Right cardiac atrium (tissue), 5 donors: ENCODE results near the gene NKD2. TPM values are rescaled to one million over a fixed set of nuclear protein-coding genes. Genes with fewer than 3 reads are reported as not detected.
"Not testable (repeated sequence)": the region's sequence is repeated elsewhere in the genome, so short reads cannot be mapped to it uniquely, and the experiment has no call there.

Experiments
- ATAC-seq, 2 donors: fragments of 200-7000 bp; cut with Tn5 transposase; one replicate each; pipeline versions ENCODE4 v1.8.0 to v1.9.1; 2020; ENCODE audit warnings: moderate library complexity in 2 of 2, mild to moderate bottlenecking in 1 of 2
- DNase-seq, 3 donors: peaks; one replicate each; pipeline ENCODE4 v3.0.0-alpha.2; 2020
- H3K27ac ChIP-seq: one replicate; pipeline ENCODE4 v1.5.1; 2013; ENCODE audit warnings: mild to moderate bottlenecking, low read length, control low read depth, moderate library complexity
- H3K27me3 ChIP-seq: one replicate; pipeline ENCODE4 v1.6.1; 2013; ENCODE audit not compliant: control insufficient read depth, insufficient read depth
- H3K4me1 ChIP-seq: one replicate; pipeline ENCODE4 v1.6.1; 2013; ENCODE audit warnings: low read length; ENCODE audit not compliant: control insufficient read depth, insufficient read depth
- H3K4me3 ChIP-seq: one replicate; pipeline ENCODE4 v1.5.1; 2013; ENCODE audit warnings: low read length, control low read depth
- H3K9me3 ChIP-seq: one replicate; pipeline ENCODE4 v1.6.1; 2013; ENCODE audit warnings: low read length; ENCODE audit not compliant: control insufficient read depth
- WGBS: extraction: QIAGEN DNeasy Blood & Tissue Kit; methylation state at CpG from one replicate; pipeline ENCODE4 v1.1.7; 2013; 5-methylcytosine and 5-hydroxymethylcytosine counted together
- intact Hi-C, 4 donors: fragments of 100-400 bp; cut with DNase I; formaldehyde crosslinking; loops; one replicate each; pipeline versions ENCODE4 v1.11.0 to v1.14.0; 2022 to 2023
- polyA plus RNA-seq: library from polyadenylated mRNA; stranded (reverse); fragments of 200-250 nt; gene quantifications from one replicate; pipeline ENCODE4 v1.2.3, GENCODE V29; 2013
- total RNA-seq, 4 donors: library from RNA; stranded (reverse); fragmentation: NEBNext Ultra II Directional; extraction: Animal tissue kit (Norgen Biotek cat#: 25700); gene quantifications; one replicate each; pipeline ENCODE4 v1.2.1, GENCODE V29; 2021
- donor health status: healthy with polysubstance abuse.
- donor health status: DM: no; HTN: yes; CAD: no.
- donor health status: DM: no; HTN: no; CAD: no.
- donor health status: DM: no; HTN: yes; CAD: no; lungs with severe emphysema.
- donor health status: DM: yes; HTN: yes; CAD: no.

The NKD2 gene
- total and polyA plus RNA-seq, 5 donors = 1.9 to 8.6 (median 2.6) TPM

GRCh38 chr5:1021136-1021968 lies 12.8 kb downstream of the NKD2 start:
- no peaks in the 10 kb centered on the region for H3K4me1 ChIP-seq
- WGBS = 66% methylated on average over 29 of the region's 29 CpGs
- H3K27me3 ChIP-seq = no peaks in the 10 kb centered on the region
- intact Hi-C loops = no loop called here
- no peak overlapping the region for H3K27ac ChIP-seq
- DNase-seq = peak in 2 of 3 donors; percentile 6 to 22
- no peak overlapping the region for H3K4me3 ChIP-seq
- no peak for ATAC-seq
- H3K9me3 ChIP-seq = no peaks in the 10 kb centered on the region

DNA sequence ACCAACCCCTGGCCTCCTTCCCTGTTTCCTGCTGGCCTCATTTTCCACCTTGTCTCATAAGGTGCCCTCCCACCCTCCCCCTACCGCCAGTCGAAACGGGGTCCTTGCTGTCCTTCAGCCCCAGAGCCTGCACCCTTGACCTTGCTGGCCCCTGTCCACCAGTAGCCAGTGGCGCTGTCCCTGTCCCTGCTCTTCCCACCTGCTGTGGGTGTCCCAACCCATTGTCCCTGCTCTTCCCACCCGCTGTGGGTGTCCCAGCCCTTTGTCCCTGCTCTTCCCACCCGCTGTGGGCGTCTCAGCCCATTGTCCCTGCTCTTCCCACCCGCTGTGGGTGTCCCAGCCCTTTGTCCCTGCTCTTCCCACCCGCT lies 13.4 kb downstream of the NKD2 start:
- H3K4me3 ChIP-seq, H3K27ac ChIP-seq, H3K27me3 ChIP-seq, H3K4me1 ChIP-seq, ATAC-seq, intact Hi-C loops, H3K9me3 ChIP-seq: not testable (repeated sequence)
- 75% methylated on average over 8 of the region's 9 CpGs for WGBS
- DNase-seq = peak in 1 of 3 donors; percentile 10

DNA sequence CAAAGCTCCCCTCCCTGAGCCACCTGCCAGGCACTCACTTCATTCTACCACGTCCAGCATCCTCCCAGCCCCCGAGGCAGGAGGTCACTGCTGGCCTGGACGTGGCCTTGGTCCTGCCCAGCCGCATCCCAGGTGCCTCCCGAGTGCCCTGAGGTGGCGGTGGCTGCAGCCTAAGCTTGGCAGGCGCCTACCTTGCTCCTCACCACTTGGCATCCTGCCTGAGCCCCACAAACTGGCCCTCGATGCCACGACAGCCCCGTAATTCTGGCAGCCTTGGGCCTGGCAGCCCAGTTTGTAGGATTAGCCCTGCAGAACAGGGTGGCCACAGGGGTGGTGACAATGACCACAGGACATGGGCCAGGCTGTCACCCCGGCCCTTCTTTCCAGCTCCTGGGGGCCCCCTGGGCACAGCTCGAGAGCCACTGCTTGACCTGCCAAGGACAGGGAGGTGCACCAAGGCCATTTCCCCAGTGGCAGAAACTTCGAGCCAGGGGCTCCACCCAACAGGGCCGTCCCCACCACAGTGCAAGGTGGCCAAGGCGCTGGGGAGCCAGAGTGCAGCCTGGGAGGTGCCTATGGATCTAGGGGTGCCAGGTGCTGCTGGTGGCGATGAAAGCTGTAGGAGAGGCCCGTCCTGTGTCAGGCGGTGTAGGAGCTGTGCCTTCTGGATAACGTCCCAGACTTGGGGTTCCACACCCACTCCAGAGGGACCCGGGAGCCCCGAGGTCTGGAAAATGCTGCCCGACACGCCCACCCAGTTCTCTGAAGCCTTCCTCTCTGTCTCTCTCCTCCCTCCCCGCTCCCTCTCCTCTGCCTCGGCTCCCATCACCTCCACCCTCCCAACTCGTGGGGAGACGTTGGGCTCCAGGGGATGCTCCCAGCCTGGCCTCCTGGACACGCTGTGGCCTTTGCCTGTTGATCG lies 18.4 kb downstream of the NKD2 start:
- intact Hi-C loops = no loop called here
- peak; percentile 36 to 59 for ATAC-seq
- H3K27ac ChIP-seq = no peak overlapping the region
- no peaks in the 10 kb centered on the region for H3K9me3 ChIP-seq
- H3K4me1 ChIP-seq = no peaks in the 10 kb centered on the region
- H3K27me3 ChIP-seq = no peaks in the 10 kb centered on the region
- H3K4me3 ChIP-seq = no peak overlapping the region
- peak; percentile 30 to 73 (median 57) for DNase-seq
- 74% methylated on average over 29 of the region's 29 CpGs for WGBS

GRCh38 chr5:1027631-1028441 lies 19.2 kb downstream of the NKD2 start:
- intact Hi-C loops = no loop called here
- Histone ChIP-seq H3K27ac (no peak overlapping the region), H3K4me1 (no peaks in the 10 kb centered on the region), H3K4me3 (no peak overlapping the region), H3K27me3 (no peaks in the 10 kb centered on the region), H3K9me3 (no peaks in the 10 kb centered on the region)
- DNase-seq (peak; percentile 18 to 47 (median 42)), ATAC-seq (peak in 1 of 2 donors; percentile 32)
- 87% methylated on average over 40 of the region's 40 CpGs for WGBS

GRCh38 chr5:1028481-1029281 lies 20.1 kb downstream of the NKD2 start:
- no peak overlapping the region for H3K27ac ChIP-seq
- no peak overlapping the region for H3K4me3 ChIP-seq
- no peaks in the 10 kb centered on the region for H3K4me1 ChIP-seq
- H3K9me3 ChIP-seq = no peaks in the 10 kb centered on the region
- WGBS = 76% methylated on average over 26 of the region's 26 CpGs
- peak in 1 of 2 donors; percentile 16 for ATAC-seq
- no peaks in the 10 kb centered on the region for H3K27me3 ChIP-seq
- intact Hi-C loops = no loop called here
- DNase-seq = peak; percentile 10 to 50 (median 36)

DNA sequence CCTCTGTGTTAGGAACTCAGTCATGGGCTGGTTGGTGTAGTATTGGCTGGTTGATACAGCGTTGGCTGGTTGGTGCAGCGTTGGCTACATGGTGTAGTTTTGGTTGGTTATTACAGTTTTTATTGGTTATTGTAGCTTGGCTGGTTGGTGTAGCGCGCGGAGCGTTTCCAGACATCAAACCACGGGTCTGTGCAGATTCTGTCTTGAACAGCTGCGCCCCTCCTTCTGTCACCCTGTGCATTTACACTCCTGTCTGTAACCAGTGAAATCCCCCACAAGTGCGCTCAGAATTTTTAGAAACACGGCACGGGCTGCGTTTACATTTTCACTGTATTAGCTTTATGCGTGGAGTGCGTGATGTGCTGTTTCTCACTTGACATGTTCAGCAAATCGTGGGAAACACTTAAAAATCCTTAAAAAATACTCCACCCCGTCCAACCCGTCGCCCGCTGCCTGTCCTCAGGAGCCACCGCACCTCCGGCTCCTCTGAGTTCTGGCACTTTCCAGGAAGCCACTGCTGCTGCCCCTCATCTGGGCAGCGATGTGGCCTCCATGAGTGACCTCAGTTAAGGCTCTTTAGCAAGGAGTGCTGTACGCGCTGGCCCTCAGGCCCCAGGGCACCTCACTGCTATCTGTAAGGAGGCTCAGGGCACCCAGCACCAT lies 20.8 kb downstream of the NKD2 start:
- Histone ChIP-seq H3K4me3 (no peak overlapping the region), H3K9me3 (no peaks in the 10 kb centered on the region), H3K27ac (no peak overlapping the region), H3K27me3 (no peaks in the 10 kb centered on the region), H3K4me1 (no peaks in the 10 kb centered on the region)
- ATAC-seq (no peak), DNase-seq (peak in 1 of 3 donors; percentile 12)
- 89% methylated on average over 24 of the region's 24 CpGs for WGBS
- intact Hi-C loops = no loop called here

DNA sequence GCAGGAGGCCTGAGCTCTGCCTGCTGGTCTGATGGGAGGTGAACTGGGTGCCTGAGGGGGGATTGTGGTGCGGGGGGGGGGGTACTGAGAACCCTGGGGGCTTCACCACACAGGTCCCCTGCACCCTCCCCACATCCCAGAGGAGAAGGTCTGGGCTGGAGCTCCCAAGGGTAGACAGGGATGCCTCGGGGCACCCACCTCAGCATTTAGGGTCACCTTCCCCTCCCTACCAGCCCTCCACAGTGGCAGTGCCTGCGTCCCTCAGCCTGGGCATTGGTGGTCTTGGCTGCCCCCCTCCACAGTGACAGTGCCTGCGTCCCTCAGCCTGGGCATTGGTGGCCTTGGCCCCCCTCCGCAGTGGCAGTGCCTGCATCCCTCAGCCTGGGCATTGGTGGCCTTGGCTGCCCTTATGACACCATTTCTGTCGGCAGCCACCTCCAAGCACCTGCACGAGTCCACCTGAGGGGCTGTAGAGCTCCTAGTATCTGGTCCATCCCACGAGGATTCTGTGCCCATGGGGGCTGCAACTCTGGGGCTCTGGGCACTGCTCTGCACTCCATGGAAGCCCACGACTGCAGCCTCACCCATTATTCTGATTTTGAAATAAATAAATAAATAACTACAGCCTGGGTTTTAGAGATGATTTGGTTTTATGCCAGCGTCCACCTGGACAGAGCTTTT lies 21.5 kb downstream of the NKD2 start:
- Histone ChIP-seq H3K9me3 (no peaks in the 10 kb centered on the region), H3K4me3 (no peak overlapping the region), H3K27ac (no peak overlapping the region), H3K27me3 (no peaks in the 10 kb centered on the region), H3K4me1 (no peaks in the 10 kb centered on the region)
- intact Hi-C loops = no loop called here
- ATAC-seq = no peak
- WGBS = 87% methylated on average over 10 of the region's 10 CpGs
- DNase-seq = peak in 2 of 3 donors; percentile 14 to 43

GRCh38 chr5:1030801-1031271 lies 22.2 kb downstream of the NKD2 start:
- H3K4me1 ChIP-seq = no peaks in the 10 kb centered on the region
- ATAC-seq (no peak), DNase-seq (peak; percentile 14 to 48 (median 34))
- 78% methylated on average over 10 of the region's 10 CpGs for whole genome bisulfite sequencing
- H3K27me3 ChIP-seq = no peaks in the 10 kb centered on the region
- no peaks in the 10 kb centered on the region for H3K9me3 ChIP-seq
- intact Hi-C loops = no loop called here
- no peak overlapping the region for H3K27ac ChIP-seq
- H3K4me3 ChIP-seq = no peak overlapping the region

GRCh38 chr5:1031306-1031959 lies 22.8 kb downstream of the NKD2 start:
- H3K9me3 ChIP-seq = no peaks in the 10 kb centered on the region
- H3K27me3 ChIP-seq = no peaks in the 10 kb centered on the region
- no peak overlapping the region for H3K27ac ChIP-seq
- DNase-seq (peak in 1 of 3 donors; percentile 29), ATAC-seq (no peak)
- intact Hi-C loops = no loop called here
- no peaks in the 10 kb centered on the region for H3K4me1 ChIP-seq
- no peak overlapping the region for H3K4me3 ChIP-seq
- WGBS = 91% methylated on average over 19 of the region's 19 CpGs
